ENCODE results near the gene MYT1.

Gene MYT1

DNA sequence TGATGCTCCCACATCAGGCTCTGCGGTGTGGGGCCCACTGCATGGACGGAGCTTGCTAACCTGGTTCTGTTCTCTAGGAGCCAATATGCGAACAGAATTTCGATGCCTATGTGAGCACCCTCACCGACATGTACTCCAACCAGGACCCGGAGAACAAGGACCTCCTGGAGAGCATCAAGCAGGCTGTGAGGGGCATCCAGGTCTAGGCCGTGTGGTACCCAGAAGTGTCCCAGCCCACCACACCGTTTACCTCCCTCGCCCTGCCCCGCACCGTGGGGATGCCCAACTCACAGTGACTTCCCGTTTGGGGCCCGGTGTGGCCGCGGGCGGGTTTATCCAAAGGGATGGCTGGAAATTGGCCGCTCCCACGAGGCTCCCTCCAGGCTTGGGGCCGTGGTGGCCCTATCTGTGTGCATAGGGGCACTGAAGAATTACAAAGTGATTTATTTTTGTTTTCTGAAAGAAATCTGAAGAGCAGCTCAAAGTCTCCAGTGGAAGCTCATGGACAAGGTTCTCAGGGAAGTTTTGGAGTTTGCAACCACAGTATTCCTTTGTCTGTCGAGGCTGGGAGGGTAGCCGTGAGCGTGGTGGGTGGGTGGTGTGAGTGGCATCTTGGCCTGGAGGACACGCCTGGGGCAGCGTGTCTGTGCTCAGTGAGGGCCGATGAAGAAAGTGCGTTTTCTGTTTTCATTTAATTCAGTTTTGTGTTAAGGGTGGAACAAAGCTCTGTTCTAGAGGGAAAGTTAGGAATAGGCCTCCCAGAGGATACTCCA, 76.2 kb downstream of the MYT1 start:
- Histone ChIP-seq H3K9me3 (ENCODE audit: control insufficient read depth, low read length) (no peaks in the 10 kb centered on the region), H3K4me2 (ENCODE audit: low read length) (no peak overlapping the region), H3K9ac (no peak overlapping the region), H3K79me2 (no peaks in the 10 kb centered on the region), H3K36me3 (ENCODE audit: control insufficient read depth, insufficient read depth, low read length) (no peaks in the 10 kb centered on the region), H3K4me3 (ENCODE audit: low read depth, low read length) (no peak overlapping the region), H3K27ac (no peak overlapping the region), H3K27me3 (ENCODE audit: control insufficient read depth, insufficient read depth, low read length) (no peaks in the 10 kb centered on the region), H2AFZ (no peak overlapping the region), H3K4me1 (no peaks in the 10 kb centered on the region)
- TF ChIP-seq, protein P1, sequence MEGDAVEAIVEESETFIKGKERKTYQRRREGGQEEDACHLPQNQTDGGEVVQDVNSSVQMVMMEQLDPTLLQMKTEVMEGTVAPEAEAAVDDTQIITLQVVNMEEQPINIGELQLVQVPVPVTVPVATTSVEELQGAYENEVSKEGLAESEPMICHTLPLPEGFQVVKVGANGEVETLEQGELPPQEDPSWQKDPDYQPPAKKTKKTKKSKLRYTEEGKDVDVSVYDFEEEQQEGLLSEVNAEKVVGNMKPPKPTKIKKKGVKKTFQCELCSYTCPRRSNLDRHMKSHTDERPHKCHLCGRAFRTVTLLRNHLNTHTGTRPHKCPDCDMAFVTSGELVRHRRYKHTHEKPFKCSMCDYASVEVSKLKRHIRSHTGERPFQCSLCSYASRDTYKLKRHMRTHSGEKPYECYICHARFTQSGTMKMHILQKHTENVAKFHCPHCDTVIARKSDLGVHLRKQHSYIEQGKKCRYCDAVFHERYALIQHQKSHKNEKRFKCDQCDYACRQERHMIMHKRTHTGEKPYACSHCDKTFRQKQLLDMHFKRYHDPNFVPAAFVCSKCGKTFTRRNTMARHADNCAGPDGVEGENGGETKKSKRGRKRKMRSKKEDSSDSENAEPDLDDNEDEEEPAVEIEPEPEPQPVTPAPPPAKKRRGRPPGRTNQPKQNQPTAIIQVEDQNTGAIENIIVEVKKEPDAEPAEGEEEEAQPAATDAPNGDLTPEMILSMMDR (IDR thresholded peaks at IDR 0.05): no peak

GRCh38 chr20:64241061-64241460, 76.8 kb downstream of the MYT1 start:
- Histone ChIP-seq H2AFZ (no peak overlapping the region), H3K27ac (no peak overlapping the region), H3K36me3 (ENCODE audit: control insufficient read depth, insufficient read depth, low read length) (no peaks in the 10 kb centered on the region)

GRCh38 chr20:64242003-64242796, 77.9 kb downstream of the MYT1 start:
- H3K27ac ChIP-seq: no peak overlapping the region

More at GRCh38 chr20:64241061-64241460, 76.8 kb downstream of the MYT1 start:
- no peak overlapping the region for H3K4me3 ChIP-seq (ENCODE audit: low read depth, low read length)
- no peaks in the 10 kb centered on the region for H3K79me2 ChIP-seq
- TF ChIP-seq, protein P1 (IDR thresholded peaks at IDR 0.05): no peak
- no peak overlapping the region for H3K9ac ChIP-seq
- no peak overlapping the region for H3K4me2 ChIP-seq (ENCODE audit: low read length)
- no peaks in the 10 kb centered on the region for H3K27me3 ChIP-seq (ENCODE audit: control insufficient read depth, insufficient read depth, low read length)
- H3K4me1 ChIP-seq: no peaks in the 10 kb centered on the region
- H3K9me3 ChIP-seq (ENCODE audit: control insufficient read depth, low read length): no peaks in the 10 kb centered on the region

GRCh38 chr20:64242797-64243475, 78.7 kb downstream of the MYT1 start:
- Histone ChIP-seq H3K27ac (no peak overlapping the region), H2AFZ (no peak overlapping the region), H3K9me3 (ENCODE audit: control insufficient read depth, low read length) (no peaks in the 10 kb centered on the region), H3K36me3 (ENCODE audit: control insufficient read depth, insufficient read depth, low read length) (no peaks in the 10 kb centered on the region), H3K27me3 (ENCODE audit: control insufficient read depth, insufficient read depth, low read length) (no peaks in the 10 kb centered on the region), H3K4me2 (ENCODE audit: low read length) (no peak overlapping the region), H3K4me1 (no peaks in the 10 kb centered on the region), H3K4me3 (ENCODE audit: low read depth, low read length) (no peak overlapping the region), H3K79me2 (no peaks in the 10 kb centered on the region), H3K9ac (no peak overlapping the region)
- TF ChIP-seq, protein P1 (IDR thresholded peaks at IDR 0.05): no peak

More at GRCh38 chr20:64242003-64242796, 77.9 kb downstream of the MYT1 start:
- H2AFZ ChIP-seq: no peak overlapping the region
- H3K4me3 ChIP-seq (ENCODE audit: low read depth, low read length): no peak overlapping the region
- H3K9ac ChIP-seq: no peak overlapping the region
- H3K9me3 ChIP-seq (ENCODE audit: control insufficient read depth, low read length): no peaks in the 10 kb centered on the region
- TF ChIP-seq, protein P1 (IDR thresholded peaks at IDR 0.05): no peak
- H3K36me3 ChIP-seq (ENCODE audit: control insufficient read depth, insufficient read depth, low read length): no peaks in the 10 kb centered on the region
- H3K4me1 ChIP-seq: no peaks in the 10 kb centered on the region
- H3K4me2 ChIP-seq (ENCODE audit: low read length): no peak overlapping the region
- no peaks in the 10 kb centered on the region for H3K79me2 ChIP-seq
- H3K27me3 ChIP-seq (ENCODE audit: control insufficient read depth, insufficient read depth, low read length): no peaks in the 10 kb centered on the region
